ENCODE data around the gene CABLES1. TPM values are rescaled to one million over a fixed set of nuclear protein-coding genes. Genes with fewer than 3 reads are reported as not detected.

Gene CABLES1
- polyA plus RNA-seq, 1 donor (not counting 4 experiments of a cell fraction or from before 2014, with no cell fraction given) = 1.00 TPM

- DNase-seq (ENCODE audit: low read depth, low spot score) (no peak), FAIRE-seq (no peak)
- Histone ChIP-seq H3K4me3 (ENCODE audit: control insufficient read depth in 2 of 3, extremely low read depth in 1 of 3, insufficient read depth in 2 of 3, low read depth in 1 of 3, low read length in 3 of 3) (no peak overlapping the region), H4K20me1 (ENCODE audit: control insufficient read depth, extremely low read depth, insufficient read depth, low read length) (no peaks in the 10 kb centered on the region), H2AFZ (ENCODE audit: control insufficient read depth, low read length) (no peak overlapping the region), H3K36me3 (ENCODE audit: control insufficient read depth in 2 of 2, extremely low read depth in 1 of 2, insufficient read depth in 2 of 2, low read length in 2 of 2) (no peaks in the 10 kb centered on the region), H3K9me1 (ENCODE audit: control insufficient read depth, extremely low read depth, insufficient read depth, low read length) (no peaks in the 10 kb centered on the region), H3K4me1 (ENCODE audit: control insufficient read depth, extremely low read depth, insufficient read depth, low read length) (peaks cover 27% of the 10 kb centered on the region), H3K27ac (ENCODE audit: control insufficient read depth, insufficient read depth, low read length) (peak overlapping the region; percentile 40), H3K9me3 (ENCODE audit: control insufficient read depth, low read depth, low read length) (no peaks in the 10 kb centered on the region), H3K4me2 (ENCODE audit: control insufficient read depth, extremely low read depth, insufficient read depth, low read depth, low read length) (peak overlapping the region; percentile 7), H3K27me3 (ENCODE audit: control insufficient read depth, extremely low read depth, insufficient read depth, low read length) (peaks cover 14% of the 10 kb centered on the region), H3K79me2 (ENCODE audit: control insufficient read depth, insufficient read depth, low read length) (no peaks in the 10 kb centered on the region), H3K9ac (ENCODE audit: control insufficient read depth, extremely low read depth, insufficient read depth, low read length) (no peak overlapping the region)
- TF ChIP-seq, protein P1, sequence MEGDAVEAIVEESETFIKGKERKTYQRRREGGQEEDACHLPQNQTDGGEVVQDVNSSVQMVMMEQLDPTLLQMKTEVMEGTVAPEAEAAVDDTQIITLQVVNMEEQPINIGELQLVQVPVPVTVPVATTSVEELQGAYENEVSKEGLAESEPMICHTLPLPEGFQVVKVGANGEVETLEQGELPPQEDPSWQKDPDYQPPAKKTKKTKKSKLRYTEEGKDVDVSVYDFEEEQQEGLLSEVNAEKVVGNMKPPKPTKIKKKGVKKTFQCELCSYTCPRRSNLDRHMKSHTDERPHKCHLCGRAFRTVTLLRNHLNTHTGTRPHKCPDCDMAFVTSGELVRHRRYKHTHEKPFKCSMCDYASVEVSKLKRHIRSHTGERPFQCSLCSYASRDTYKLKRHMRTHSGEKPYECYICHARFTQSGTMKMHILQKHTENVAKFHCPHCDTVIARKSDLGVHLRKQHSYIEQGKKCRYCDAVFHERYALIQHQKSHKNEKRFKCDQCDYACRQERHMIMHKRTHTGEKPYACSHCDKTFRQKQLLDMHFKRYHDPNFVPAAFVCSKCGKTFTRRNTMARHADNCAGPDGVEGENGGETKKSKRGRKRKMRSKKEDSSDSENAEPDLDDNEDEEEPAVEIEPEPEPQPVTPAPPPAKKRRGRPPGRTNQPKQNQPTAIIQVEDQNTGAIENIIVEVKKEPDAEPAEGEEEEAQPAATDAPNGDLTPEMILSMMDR (optimal IDR thresholded peaks at IDR 0.05 in 1 of 3, IDR thresholded peaks at IDR 0.05 in 1 of 3, conservative IDR thresholded peaks at IDR 0.05 in 1 of 3; ENCODE audit: extremely low read depth in 1 of 3, insufficient read depth in 2 of 3, low read length in 3 of 3) = no peak
- dilution Hi-C loops (cut with MboI; ENCODE audit: extremely low pct_ligation_motif_present, low sequenced_read_pairs) = no loop called here
Measured at GRCh38 chr18:23142251-23142929, 7.1 kb downstream of the CABLES1 start.

GRCh38 chr18:23143016-23143814, 7.9 kb downstream of the CABLES1 start:
- H3K9me1 ChIP-seq (ENCODE audit: control insufficient read depth, extremely low read depth, insufficient read depth, low read length) = no peaks in the 10 kb centered on the region
- H3K9me3 ChIP-seq (ENCODE audit: control insufficient read depth, low read depth, low read length) = no peaks in the 10 kb centered on the region
- no peak for DNase-seq (ENCODE audit: low read depth, low spot score)
- dilution Hi-C loops (cut with MboI; ENCODE audit: extremely low pct_ligation_motif_present, low sequenced_read_pairs) = no loop called here
- peak overlapping the region; percentile 40 for H3K27ac ChIP-seq (ENCODE audit: control insufficient read depth, insufficient read depth, low read length)
- peak; percentile 76 for FAIRE-seq
- H4K20me1 ChIP-seq (ENCODE audit: control insufficient read depth, extremely low read depth, insufficient read depth, low read length) = no peaks in the 10 kb centered on the region
- H3K4me2 ChIP-seq (ENCODE audit: control insufficient read depth, extremely low read depth, insufficient read depth, low read depth, low read length) = peak overlapping the region; percentile 7
- peaks cover 6% of the 10 kb centered on the region for H3K27me3 ChIP-seq (ENCODE audit: control insufficient read depth, extremely low read depth, insufficient read depth, low read length)
- peak overlapping the region; percentile 61 for H2AFZ ChIP-seq (ENCODE audit: control insufficient read depth, low read length)
- H3K79me2 ChIP-seq (ENCODE audit: control insufficient read depth, insufficient read depth, low read length) = no peaks in the 10 kb centered on the region
- H3K4me1 ChIP-seq (ENCODE audit: control insufficient read depth, extremely low read depth, insufficient read depth, low read length) = peaks cover 22% of the 10 kb centered on the region
- no peak for TF ChIP-seq EZH2 (IDR thresholded peaks at IDR 0.05; ENCODE audit: low read length)
- TF ChIP-seq, protein P1 (optimal IDR thresholded peaks at IDR 0.05 in 1 of 3, IDR thresholded peaks at IDR 0.05 in 1 of 3, conservative IDR thresholded peaks at IDR 0.05 in 1 of 3; ENCODE audit: extremely low read depth in 1 of 3, insufficient read depth in 2 of 3, low read length in 3 of 3) = no peak
- no peak overlapping the region for H3K9ac ChIP-seq (ENCODE audit: control insufficient read depth, extremely low read depth, insufficient read depth, low read length)
- H3K36me3 ChIP-seq (ENCODE audit: control insufficient read depth in 2 of 2, extremely low read depth in 1 of 2, insufficient read depth in 2 of 2, low read length in 2 of 2) = no peaks in the 10 kb centered on the region
- no peak overlapping the region for H3K4me3 ChIP-seq (ENCODE audit: control insufficient read depth in 2 of 3, extremely low read depth in 1 of 3, insufficient read depth in 2 of 3, low read depth in 1 of 3, low read length in 3 of 3)

Measured in keratinocyte (primary cell).